Heart right ventricle (tissue), 16 donors: ENCODE data around the gene RPIA. TPM values are rescaled to one million over a fixed set of nuclear protein-coding genes. Genes with fewer than 3 reads are reported as not detected.

Source experiments
- ATAC-seq, 8 donors: fragments of 200-7000 bp; cut with Tn5 transposase; one replicate each; pipeline ENCODE4 v1.9.1; 2020; ENCODE audit warnings: mild to moderate bottlenecking in 8 of 8, moderate library complexity in 8 of 8, moderate number of reproducible peaks in 1 of 8
- DNase-seq, 2 donors: peaks; one replicate each; pipeline ENCODE4 v3.0.0-alpha.2; 2020
- H3K27ac ChIP-seq, 10 donors: fragments of 200-600 bp; sonication (generic) in 2 of 10; one replicate each; pipeline versions ENCODE4 v1.5.0 to v1.8.0; 2020 to 2022; ENCODE audit warnings: mild to moderate bottlenecking in 3 of 10
- H3K27me3 ChIP-seq, 7 donors: fragments of 200-600 bp; one replicate each; pipeline ENCODE4 v1.8.0; 2021 to 2022; ENCODE audit warnings: mild to moderate bottlenecking in 2 of 7
- H3K36me3 ChIP-seq, 9 donors: fragments of 200-600 bp; sonication (generic) in 1 of 9; one replicate each; pipeline versions ENCODE4 v1.5.0 to v1.8.0; 2020 to 2022; ENCODE audit warnings: mild to moderate bottlenecking in 2 of 9
- H3K4me1 ChIP-seq, 9 donors: fragments of 200-600 bp; sonication (generic) in 1 of 9; one replicate each; pipeline versions ENCODE4 v1.5.0 to v1.8.0; 2020 to 2022; ENCODE audit warnings: mild to moderate bottlenecking in 4 of 9
- H3K4me3 ChIP-seq, 10 donors: fragments of 200-600 bp; sonication (generic) in 2 of 10; one replicate each; pipeline versions ENCODE4 v1.5.0 to v1.8.0; 2020 to 2022; ENCODE audit warnings: mild to moderate bottlenecking in 7 of 10, moderate library complexity in 2 of 10
- H3K9me3 ChIP-seq, 11 donors: fragments of 200-600 bp in 10 of 11; sonication (generic) in 2 of 11; one replicate each; pipeline versions ENCODE4 v1.5.0 to v1.8.0; 2013 to 2022; ENCODE audit warnings: mild to moderate bottlenecking in 2 of 11, control low read depth in 1 of 11, moderate library complexity in 1 of 11
- CTCF ChIP-seq, 9 donors: fragments of 200-600 bp; sonication (generic) in 2 of 9; IDR thresholded peaks; one replicate each; pipeline versions ENCODE4 v1.5.0 to v1.8.0; 2021 to 2022; ENCODE audit warnings: antibody characterized with exemption in 9 of 9, mild to moderate bottlenecking in 5 of 9, moderate library complexity in 1 of 9
- WGBS, 2 donors: extraction: QIAGEN DNeasy Blood & Tissue Kit; methylation state at CpG; one replicate each; pipeline ENCODE4 v1.1.7; 2013; ENCODE audit warnings: inconsistent platforms in 1 of 2; 5-methylcytosine and 5-hydroxymethylcytosine counted together
- intact Hi-C, 10 donors: fragments of 100-400 bp; cut with DNase I; formaldehyde crosslinking; loops; one replicate each; pipeline versions ENCODE4 v1.11.1 to v1.14.2; 2022
- polyA plus RNA-seq, 2 donors: library from polyadenylated mRNA; stranded (reverse); fragments of 200-250 nt; gene quantifications; one replicate each; pipeline ENCODE4 v1.2.3, GENCODE V29; 2013
- total RNA-seq, 10 donors: library from RNA; stranded (reverse); fragmentation: NEBNext Ultra II Directional in 3 of 10; extraction: Animal tissue kit (Norgen Biotek cat#: 25700) in 3 of 10; gene quantifications; one replicate each; pipeline versions ENCODE4 v1.2.1 to v1.2.4, GENCODE V29; 2021 to 2023
- donor health status: Arrhythmogenic right ventricular cardiomyopathy.
- donor health status: ischemic (EF 13 %, LVEDD 7.1; RV severe dilation, severe dysfunction).
- donor health status: healthy with polysubstance abuse.
- donor health status: DM: no; HTN: yes; CAD: no.
- donor health status: DM: no; HTN: no; CAD: no.
- donor health status: ischemic (EF 25% LVEDD 6.9; RV normal size, moderate dysfunction).
- donor health status: ischemic (EF 25% LVEDD 5.7; RV mildly dilated, moderate dysfunction).
- donor health status: healthy.
- donor health status: DM: yes; HTN: yes; CAD: no.
- donor health status: Ischemic cardiomyopathy.
- donor health status: ischemic (EF 35%, LVEDD 5.7; RV mildly dilated, moderate dysfunction).
- donor health status: nonischemic (EF 11% LVEDD 7.7; RV severe dilation, severe dysfunction).
- donor health status: DM: yes; HTN: yes; CAD: no.
- donor health status: PGD.
- donor health status: ischemic (EF 29% LVEDD 5.4; RV normal size, mild dysfunction).
- donor health status: nonischemic (EF 23%, LVEDD 6.1; RV moderate dilation, normal function).

Gene RPIA
- total and polyA plus RNA-seq, 12 donors: 9.1 to 18.7 (median 13.5) TPM

- H3K27ac ChIP-seq: no peak overlapping the region
- no peaks in the 10 kb centered on the region for H3K27me3 ChIP-seq
- TF ChIP-seq CTCF (IDR thresholded peaks at IDR 0.05): no peak
- DNase-seq (no peak), ATAC-seq (no peak)
- intact Hi-C loops: no loop called here
- peaks cover 0 to 24% (median 5%) of the 10 kb centered on the region in 11 donors for H3K9me3 ChIP-seq
- no peaks in the 10 kb centered on the region for H3K36me3 ChIP-seq
- 69 to 74% methylated on average over 2 of the region's 2 CpGs for WGBS, 2 donors
- no peak overlapping the region for H3K4me3 ChIP-seq
- H3K4me1 ChIP-seq: peaks cover 0 to 15% (median 0%) of the 10 kb centered on the region in 9 donors
Observed at GRCh38 chr2:88684519-88684918, 7.0 kb upstream of the RPIA start.

GRCh38 chr2:88686320-88686719, 5.2 kb upstream of the RPIA start:
- Histone ChIP-seq H3K4me1 (peaks cover 0 to 16% (median 10%) of the 10 kb centered on the region in 9 donors), H3K27ac (no peak overlapping the region), H3K9me3 (peaks cover 0 to 24% (median 5%) of the 10 kb centered on the region in 11 donors), H3K27me3 (no peaks in the 10 kb centered on the region), H3K36me3 (no peaks in the 10 kb centered on the region), H3K4me3 (no peak overlapping the region)
- intact Hi-C loops: no loop called here
- 84 to 86% methylated on average over 4 of the region's 4 CpGs for WGBS, 2 donors
- TF ChIP-seq CTCF (IDR thresholded peaks at IDR 0.05): no peak
- ATAC-seq (no peak), DNase-seq (no peak)

GRCh38 chr2:88687384-88687783, 4.1 kb upstream of the RPIA start:
- no peak overlapping the region for H3K27ac ChIP-seq
- H3K4me3 ChIP-seq: no peak overlapping the region
- no peak for TF ChIP-seq CTCF (IDR thresholded peaks at IDR 0.05)
- peaks cover 0 to 17% (median 10%) of the 10 kb centered on the region in 9 donors for H3K4me1 ChIP-seq
- no peaks in the 10 kb centered on the region for H3K36me3 ChIP-seq
- H3K9me3 ChIP-seq: peaks cover 0 to 23% (median 5%) of the 10 kb centered on the region in 11 donors
- no peaks in the 10 kb centered on the region for H3K27me3 ChIP-seq
- ATAC-seq: no peak
- intact Hi-C loops: no loop called here
- no peak for DNase-seq

- Histone ChIP-seq H3K27ac (peak overlapping the region in 9 of 10 donors; percentile 63 to 92 (median 81)), H3K9me3 (no peaks in the 10 kb centered on the region), H3K4me1 (peaks cover 0 to 41% (median 30%) of the 10 kb centered on the region in 9 donors), H3K4me3 (peak overlapping the region; percentile 57 to 94 (median 80)), H3K27me3 (no peaks in the 10 kb centered on the region), H3K36me3 (no peaks in the 10 kb centered on the region)
- no peak for TF ChIP-seq CTCF (IDR thresholded peaks at IDR 0.05)
- peak in 1 of 2 donors; percentile 24 for DNase-seq
- ATAC-seq: peak in 4 of 8 donors; percentile 1 to 12 (median 2)
- whole genome bisulfite sequencing, 2 donors: 38 to 39% methylated on average over 20 of the region's 20 CpGs
- intact Hi-C loops: loop anchor here in 3 of 10 donors (1.0 to 5.0 kb wide), 3 partner anchors 47 to 63 kb away; partner anchors contain the start of gene EIF2AK3 (in 2 of the 3)
Observed at GRCh38 chr2:88690591-88691338, 708 bp upstream of the RPIA start.
